NCI-H2107 treated with DMSO at 0.1 percent for 48 hours (cell line): Measurements from ENCODE around the gene LRTM2.
"Not testable (repeated sequence)": the region's sequence is repeated elsewhere in the genome, so short reads cannot be mapped to it uniquely, and the experiment has no call there.

Experiments
- DNase-seq: peaks from one replicate; lab custom pipeline; 2025; ENCODE audit not compliant: unreplicated experiment; lab: John Stamatoyannopoulos, UW

The LRTM2 gene

GRCh38 chr12:1811281-1811947, 9.0 kb upstream of the LRTM2 start:
- no peak for DNase-seq

DNA sequence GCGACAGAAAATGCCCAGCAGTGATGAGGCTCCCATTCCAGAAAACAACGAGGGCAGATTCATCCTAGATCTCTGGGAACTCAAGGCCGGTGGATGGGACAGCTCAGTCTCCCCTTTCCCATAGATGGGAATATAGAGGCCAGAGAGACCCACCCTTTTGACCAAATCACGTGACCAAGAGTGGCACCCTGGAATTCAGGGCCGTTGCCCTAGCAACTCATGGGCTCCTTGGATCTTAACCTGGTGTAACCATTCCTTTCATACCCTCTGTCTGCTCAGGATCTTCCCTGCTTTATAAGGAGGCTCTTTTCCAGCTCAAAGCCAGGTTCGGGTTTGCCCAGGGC, 8.4 kb upstream of the LRTM2 start:
- DNase-seq = no peak

- no peak for DNase-seq
Observed at GRCh38 chr12:1812650-1813302, 7.6 kb upstream of the LRTM2 start.

GRCh38 chr12:1814266-1814665, 6.1 kb upstream of the LRTM2 start:
- no peak for DNase-seq

DNA sequence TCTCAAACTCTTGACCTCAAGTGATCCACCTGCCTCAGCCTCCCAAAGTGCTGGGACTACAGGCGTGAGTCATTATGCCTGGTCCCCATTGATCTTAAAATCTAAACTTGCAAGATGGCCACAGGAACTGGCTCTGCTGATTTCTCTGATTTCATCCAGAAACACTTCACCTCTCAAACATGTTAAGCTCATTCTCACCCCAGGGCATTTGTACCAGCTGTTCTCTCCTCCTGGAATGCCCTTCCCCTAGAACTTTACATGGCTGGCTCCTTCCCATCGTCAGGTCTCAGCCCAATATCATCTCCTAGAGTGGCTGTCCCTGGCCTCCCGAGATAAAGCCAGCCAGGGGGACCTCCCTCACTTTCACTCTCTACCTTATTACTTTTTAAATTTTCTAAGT, 5.3 kb upstream of the LRTM2 start:
- no peak for DNase-seq

DNA sequence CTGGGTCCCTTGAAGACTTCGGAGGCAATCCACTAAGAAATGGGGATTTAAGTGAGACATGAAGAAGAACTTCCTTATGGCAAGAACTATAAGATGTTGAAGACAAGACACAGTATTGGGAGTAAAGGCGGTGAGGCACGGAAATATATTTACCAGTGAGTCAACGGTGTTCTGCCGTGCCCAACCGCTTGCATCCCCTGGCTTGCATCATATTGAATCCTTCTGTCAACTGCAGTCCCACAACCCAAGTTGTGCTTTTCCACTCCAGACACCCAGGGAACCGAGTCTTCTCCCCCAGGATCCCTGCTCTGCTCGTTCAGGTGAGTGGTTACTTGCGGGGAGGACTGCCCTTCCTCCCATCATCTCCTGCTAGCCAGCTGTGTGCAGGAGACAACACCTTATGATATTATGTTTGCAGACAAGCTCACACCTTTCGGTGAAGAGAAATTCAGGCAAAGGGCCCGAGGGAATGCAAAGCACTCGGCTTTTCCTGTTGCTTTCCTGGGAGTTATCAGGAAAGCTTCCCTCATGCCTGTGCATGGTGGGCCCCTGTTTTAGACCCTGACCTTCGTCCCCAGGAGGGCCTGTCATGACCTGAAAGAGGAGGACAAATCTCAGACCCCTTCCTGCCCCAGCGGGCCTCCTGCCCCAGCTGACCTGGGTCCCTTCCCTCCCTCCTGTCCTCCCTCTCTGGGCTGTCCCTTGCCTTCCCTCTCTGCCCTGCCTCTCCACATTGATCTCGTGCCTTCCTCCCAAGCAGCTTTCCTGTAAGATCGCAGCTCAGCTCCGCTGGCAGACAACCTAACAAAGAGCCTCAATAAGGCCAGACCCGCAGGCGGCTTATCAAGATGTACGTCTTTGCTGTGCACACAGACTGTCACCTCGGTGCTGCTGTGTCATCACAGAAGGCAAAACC, 4.3 kb upstream of the LRTM2 start:
- DNase-seq = no peak

DNA sequence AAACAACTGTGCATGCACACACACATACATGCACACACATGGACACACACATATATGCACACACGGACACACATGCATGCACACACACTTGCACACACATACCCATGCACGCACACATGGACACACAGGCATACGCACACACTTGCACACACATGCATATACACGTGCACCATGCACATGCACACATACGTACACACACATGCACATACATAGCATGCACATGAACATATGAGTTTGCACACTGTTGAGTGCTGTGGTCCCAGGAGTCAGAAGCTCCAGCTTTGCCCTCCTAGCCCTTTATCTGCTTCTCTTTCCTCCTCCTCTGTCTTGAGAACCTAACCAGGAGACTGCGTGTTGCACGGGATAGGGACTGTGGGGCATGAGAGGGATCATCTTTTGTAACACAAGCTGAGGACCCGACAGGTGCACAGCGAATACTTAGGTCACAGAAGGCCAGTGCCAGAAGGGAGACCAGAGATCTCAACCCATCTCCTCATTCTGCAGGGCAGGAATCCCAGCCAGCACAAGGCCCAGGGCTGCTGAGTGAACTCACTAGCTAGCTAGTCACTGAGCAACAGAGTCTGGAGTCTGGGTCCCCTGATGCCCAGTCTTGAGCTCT, 3.5 kb upstream of the LRTM2 start:
- no peak for DNase-seq

- not testable (repeated sequence) for DNase-seq
Observed at GRCh38 chr12:1817928-1818327, 2.4 kb upstream of the LRTM2 start.

DNA sequence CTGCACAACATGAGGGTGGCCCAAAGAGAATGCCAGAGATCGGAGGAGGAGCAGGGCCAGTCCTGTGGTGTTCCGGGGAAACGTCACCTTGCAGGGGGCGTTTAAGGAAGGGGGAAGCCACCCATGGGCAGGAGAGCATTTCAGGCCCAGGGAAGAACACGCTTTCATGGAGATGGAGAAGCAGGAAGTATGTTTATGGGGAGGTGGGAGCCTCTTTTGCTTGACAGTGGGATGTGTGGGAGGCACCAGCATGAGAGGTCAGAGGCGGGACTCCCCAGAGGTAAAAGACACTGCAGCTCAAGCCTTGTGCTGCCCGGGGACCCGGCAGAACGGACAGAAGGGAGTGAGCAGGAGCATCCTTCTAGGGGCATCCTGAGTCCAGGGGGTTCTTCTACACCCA, 1.3 kb upstream of the LRTM2 start:
- no peak for DNase-seq

- no peak for DNase-seq
Observed at GRCh38 chr12:1819571-1819970, 794 bp upstream of the LRTM2 start.

DNA sequence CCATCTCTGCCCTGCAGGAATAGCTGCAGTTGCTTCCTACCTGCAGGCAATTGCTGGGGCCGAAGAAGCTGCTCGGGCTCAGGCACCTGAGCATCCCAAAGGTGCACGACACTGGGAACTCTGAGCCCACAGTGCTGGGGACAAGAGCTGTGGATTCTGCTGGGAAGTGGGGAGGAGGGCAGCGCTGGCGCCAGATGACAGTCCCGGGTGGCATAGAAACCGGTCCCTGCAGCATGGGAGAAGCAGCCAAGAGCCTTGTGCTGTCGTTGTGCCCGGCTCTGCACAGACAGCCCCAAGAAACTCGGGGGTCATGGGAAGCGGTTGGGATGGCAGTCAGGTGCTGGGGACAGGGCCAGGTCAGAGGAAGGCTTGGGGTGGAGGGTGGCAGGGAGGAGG, 529 bp downstream of the LRTM2 start:
- DNase-seq = no peak

DNA sequence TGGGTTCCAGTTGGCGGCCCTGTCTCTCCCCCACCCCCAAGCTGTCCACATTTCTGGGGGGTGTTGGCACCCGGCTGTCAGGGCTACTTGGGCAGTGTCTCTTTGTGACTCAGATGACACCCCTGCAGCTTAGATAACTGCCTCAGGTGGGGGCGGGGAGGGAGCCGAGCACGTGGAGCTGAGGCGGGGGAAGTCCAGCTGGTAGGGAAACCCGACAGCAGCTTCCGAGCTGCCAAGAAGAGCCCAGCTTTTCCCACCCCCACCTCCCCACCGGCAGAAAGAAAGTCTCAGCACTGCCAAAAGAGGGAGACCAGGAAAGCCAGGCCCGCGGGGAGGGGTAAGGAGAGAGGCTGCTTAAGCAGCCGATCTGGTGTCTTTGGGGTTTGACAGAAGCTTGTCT, 1.4 kb downstream of the LRTM2 start:
- no peak for DNase-seq

- no peak for DNase-seq
Observed at GRCh38 chr12:1822699-1823098, 2.3 kb downstream of the LRTM2 start.

DNA sequence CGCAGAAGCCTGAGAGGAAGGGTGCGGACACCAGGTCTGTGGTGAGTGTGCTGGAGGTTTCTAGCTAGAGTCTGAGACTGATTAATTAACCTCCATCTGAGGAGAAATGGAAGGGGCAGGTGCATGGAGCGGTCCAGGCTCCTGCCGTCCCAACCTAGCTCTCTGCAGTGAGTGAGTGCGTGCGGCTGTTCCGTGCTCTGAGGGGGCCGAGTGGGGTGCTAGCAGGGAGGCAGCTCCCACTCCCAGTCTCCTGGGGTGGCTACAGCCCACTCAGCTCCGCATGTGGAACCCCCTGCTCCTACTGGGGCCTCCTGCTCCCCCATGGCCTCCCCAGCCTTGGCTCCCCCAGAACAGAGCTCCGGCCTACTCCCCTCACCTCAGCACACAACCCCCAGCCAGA, 2.9 kb downstream of the LRTM2 start:
- no peak for DNase-seq

- DNase-seq = no peak
Observed at GRCh38 chr12:1825382-1826102, 5.2 kb downstream of the LRTM2 start.

DNA sequence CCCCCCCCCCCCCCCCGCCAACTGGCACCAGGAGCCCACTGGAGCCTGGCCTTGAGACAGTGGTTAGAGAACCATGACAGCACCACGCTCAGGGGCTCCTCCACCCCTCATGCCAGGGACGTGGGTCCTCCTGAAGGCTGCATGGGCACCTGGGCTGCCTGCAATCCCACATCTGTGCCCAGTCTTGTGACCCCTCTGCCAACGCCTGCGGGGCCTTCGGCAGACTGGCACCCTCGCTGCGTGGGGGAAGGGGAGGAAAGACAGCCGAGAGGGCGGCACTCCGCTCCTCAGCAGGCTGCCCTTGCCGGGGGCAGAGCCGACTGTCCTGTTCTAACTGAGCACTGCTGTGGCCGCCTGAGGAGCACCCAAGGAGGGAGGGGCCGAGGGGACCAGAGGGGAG, 6.0 kb downstream of the LRTM2 start:
- DNase-seq = no peak

DNA sequence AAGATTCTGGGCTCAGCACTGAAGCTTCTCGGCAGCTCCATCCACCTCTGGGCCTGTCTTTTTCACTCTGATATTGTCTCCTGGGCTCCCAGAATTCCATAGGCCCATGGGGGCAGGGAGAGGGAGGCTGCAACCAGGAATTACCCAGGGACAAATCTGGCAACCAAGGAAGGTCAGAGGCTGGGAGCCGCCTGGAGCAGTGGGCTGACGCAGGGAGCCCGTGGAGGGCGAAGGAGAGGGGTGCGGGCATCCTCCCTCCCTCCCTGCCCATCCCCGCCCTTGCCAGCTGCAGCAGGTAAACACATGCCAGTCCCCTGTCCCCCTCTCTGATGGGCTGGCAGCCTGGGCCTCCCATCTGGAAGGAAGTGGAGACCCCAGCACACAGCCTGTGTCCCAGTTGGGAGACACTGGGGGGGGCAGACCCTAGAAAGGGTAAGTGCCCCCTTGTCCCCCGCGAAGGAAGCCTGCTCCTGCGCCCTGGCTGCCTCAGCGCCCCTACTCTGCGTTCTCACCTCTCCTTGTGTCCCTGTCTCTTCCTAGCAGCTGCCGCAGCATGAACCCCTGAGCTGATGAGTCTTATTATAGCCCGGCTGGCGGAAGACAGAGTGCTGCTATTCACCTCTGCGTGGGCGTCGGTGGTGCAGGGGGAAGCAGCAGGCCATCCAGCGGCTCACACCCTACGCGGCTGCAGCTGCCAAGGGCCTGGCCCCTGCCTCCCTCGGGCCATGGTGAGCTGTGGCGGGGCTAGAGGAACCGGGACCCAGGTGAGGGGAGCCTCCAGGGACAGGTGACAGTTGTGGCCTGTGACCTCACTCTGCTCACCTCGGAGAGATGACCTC, 6.7 kb downstream of the LRTM2 start:
- no peak for DNase-seq

- DNase-seq = no peak
Observed at GRCh38 chr12:1827826-1828805, 7.8 kb downstream of the LRTM2 start.

DNA sequence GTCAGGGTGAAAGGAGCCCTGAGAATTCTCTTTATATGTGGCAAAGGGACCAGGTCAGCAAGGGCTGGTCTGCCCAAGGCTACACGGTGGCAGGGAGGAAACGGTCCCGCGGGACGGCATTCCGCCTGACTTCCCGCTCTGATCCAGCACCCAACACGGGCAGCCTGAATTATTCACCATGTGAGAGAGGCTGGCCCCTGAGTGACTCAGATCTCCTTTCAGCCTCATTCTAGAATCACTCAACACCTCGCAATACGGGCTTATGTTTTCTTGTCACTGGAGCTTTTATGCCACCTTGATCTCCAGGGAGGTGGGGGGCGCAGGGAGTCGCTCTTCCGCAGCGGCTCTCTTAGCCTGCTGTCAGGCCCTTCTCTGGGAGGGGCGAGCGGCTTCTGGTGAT, 8.5 kb downstream of the LRTM2 start:
- DNase-seq = peak; percentile 65
